Inferior parietal cortex (tissue), 1 donor: Measurements from ENCODE around the gene UGT1A9.

Source experiments
- DNase-seq: peaks from one replicate; pipeline ENCODE4 v3.0.0-alpha.2; 2016; ENCODE audit errors: extremely low spot score

Gene UGT1A9

DNA sequence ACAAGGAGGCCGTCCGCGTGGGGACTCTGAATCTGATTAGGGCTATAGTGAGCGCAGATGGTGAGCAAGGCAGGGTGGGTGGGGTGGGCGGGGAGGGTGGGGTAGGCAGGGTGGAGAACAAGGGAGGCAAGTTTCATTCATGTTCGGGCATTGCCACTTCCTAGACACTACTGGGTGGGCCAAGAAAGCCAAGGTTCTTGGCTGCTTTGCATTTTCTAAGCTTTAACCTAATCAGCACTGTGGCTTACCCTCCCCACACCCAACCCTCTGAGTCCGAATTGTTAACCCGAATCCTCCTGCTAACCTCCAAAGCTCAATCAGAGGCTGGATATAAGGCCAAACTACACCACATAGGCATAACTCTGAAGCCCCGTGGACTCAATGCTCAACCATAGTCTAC lies 124.6 kb downstream of the UGT1A9 start:
- DNase-seq = no peak

DNA sequence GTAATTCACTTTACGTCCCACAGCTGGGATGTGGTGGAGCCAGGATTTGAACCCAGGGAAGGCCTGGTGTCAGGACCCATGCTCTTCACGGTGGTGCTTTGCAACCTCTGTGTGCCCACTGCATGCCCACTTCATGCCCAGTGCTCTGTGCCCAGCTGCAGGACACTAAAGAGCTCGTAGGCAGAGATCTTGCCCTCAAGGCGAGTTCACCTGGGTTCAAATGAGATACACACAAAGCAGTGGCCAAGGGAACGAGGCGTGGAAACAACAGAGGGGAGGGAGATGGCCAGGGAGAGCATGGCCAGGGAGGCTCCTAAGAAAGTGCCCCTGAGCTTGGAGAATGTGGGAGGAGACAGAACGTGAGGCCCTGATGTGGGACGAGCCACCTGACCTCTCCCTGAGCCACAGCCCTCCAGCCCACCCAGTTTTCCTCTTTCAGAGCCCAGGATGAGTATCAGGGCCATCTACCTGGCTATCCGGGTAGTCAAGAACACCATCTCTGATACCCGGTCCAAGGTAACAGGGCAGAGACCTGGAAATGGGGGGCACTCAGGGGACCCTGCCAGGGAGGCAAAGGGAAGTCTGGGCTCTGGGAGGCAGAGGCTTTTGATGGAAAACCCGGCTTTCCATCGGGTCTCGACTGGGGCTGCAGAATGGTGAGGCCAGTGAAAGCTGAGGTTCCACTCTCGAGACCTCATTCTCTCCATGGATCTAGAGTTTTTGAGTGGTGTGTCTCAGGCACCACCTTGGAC lies 126.8 kb downstream of the UGT1A9 start:
- no peak for DNase-seq

DNA sequence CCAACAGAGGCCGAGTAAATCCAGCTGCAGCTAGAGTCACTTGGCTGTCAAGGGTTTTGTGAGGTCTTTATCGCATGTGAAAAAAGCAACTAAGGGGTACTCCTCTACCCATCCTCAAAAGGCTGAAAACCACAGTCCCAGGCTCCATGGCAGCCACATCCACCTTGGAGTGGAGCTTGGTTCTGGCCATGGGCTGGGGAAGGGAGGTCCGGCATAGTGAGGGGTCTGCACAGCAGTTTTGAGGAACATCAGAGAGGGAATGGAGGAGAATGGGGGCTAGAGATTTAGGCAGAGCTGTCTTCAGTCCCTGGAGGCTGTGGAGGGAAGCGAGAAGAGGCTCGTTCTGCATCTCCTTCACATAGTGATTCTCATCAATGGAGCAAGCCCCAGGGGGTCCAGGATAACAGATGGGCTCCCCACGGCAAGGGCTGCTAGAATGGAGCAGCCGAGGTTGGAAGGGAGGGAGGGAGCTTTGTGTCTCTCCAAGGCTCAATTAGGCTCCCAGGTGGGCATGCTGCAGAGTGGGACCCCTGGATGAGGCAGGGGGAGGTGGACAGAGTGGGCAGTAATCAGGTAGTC lies 127.5 kb downstream of the UGT1A9 start:
- DNase-seq = no peak

DNA sequence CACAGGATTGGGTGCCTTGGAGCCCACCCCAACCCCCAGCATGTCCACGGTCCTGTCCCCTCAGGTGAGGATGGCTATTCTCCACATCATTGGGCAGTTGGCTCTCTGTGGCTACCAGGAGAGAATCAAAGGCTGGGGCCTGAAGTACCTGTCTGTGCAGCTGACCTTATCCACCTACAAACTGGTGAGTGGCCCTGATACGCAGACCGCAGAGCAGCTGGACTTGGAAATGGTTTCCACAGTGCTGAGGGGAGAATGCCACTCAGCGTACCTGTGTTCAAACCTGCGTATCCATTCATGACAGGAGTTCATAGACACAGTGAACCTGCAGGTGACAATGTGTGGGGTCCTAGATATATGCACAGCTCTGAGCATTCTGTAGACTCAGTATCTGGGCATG lies 128.0 kb downstream of the UGT1A9 start:
- DNase-seq = no peak

DNA sequence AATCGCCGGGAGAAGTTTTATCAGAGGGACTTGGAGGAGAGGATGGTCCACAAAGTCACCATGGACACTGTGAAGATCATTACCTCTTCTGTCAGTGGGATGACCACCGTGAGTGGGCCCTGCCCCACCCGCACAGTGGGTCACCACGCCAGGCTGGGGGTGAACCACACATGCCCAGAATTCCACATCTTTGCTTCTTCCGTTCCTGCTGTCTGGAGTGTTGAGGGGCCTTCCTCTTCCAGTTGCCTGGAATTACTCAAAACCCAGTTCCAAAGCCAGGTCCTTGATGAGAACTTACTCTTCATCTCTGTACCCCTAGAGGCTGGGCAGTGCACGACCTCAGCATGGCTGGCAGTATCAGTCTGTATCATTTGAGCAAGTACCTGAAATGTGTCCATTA lies 128.5 kb downstream of the UGT1A9 start:
- DNase-seq = no peak

DNA sequence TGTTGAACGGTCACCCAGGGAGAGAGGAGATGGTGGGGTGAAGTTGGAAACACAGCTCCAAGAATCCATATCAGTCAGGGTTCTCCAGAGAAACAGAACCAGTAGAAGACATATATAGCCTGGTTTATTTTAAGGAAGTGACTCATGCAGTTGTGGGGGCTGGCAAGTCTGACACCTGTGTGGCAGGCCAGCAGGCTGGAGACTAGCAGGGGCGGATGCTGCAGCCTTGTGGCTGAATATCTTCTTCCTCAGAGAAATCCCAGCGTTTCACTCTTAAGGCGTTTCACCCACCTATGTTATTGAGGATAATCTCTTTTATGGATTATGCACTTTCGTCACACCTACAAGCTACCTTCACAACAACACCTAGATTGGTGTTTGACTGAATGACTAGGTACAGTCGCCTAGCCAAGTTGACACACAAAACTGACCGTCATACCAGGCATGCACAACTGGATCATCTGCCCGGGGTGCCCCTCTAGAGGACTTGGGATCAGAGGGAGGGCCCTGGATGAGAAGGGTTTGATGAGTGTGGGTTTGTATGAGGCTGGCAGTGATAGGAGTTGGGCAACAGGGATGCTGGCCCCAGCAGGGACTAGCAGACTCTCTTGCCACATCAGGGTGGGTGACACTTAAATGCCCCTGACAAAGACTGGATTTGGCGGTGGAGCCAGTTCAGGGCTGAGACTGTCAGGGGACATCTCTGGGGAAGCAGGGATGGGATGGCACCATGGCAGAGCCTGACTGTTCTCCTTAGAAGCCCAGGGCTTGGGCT lies 129.8 kb downstream of the UGT1A9 start:
- DNase-seq = peak; percentile 17

DNA sequence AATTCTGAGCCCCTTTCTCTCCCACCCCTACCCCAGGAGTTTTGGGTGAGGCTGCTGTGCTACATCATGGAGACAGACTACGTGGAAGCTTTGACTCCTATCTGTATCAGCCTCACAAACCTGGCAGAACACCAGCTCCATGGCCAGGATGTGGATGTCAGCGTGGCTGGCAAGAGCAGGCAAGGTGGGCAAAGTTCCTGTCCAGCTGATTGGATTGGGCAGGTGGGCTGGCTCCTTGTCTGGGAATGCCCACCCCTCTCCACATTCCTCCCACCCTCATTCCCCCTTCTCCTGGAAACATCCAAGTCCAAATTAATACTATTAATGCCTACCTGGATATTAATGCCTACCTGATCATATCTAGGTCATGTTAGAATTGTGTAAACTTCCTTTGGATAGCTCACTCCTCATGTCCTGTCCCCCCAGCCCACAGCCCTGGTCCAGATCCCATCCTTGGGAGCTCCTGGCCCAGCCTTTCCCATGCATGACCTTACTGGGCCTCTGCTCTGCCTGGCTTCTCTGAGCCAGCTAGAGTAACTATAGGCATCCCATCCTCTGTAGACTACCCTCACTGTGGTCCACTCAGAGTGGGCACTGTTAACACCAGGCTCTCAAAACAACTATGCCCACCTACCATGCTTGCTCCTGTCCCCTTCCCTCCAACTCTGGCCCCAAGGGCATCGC lies 130.6 kb downstream of the UGT1A9 start:
- DNase-seq = no peak

DNA sequence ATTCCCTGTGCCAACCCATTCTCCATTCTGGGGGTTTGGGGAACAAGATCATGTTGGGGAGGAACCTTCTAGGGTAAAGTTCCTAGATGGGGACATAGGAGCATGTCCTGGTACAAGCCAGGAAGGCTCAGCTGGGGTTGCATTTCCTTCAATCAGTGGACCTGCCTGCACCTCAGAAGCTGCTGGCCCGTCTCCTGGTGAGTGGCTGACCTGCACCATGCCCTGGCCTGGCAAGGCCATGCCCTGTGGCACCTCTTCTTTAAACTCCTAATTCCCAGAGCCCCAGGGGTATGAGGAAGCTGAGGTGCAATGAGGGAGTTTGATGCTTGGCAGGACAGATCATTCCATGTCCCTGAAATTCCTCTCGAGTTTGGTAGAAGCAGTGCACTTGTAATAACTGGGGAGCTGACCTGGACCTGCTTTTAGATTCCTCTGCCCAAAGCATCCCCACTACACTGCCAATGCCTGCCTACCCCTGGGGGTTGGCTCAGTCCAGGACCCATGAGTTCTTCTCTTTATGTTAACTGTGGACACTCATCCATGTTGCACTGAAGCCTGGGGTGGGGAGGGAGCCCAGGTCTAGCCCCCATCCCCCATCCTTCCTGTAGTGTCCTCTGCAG lies 131.7 kb downstream of the UGT1A9 start:
- no peak for DNase-seq

DNA sequence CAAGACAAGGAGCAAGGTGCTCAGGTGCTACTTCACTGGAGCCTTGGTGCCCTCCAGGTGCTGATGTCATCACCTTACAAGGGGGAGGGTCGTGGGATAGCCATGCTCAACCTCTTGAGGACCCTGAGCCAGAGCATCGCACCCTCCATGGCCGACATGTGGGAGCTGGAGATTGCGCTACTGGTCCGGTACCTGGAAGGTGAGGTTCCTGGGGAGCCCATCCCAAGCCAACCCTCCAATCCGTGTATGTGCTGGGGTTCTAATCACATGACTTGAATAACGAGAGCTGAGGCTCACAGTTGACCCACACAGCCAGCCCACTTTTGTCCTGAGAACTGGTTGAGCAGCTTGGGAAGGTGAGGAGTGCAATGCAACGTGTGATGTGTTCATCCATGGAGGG lies 132.3 kb downstream of the UGT1A9 start:
- no peak for DNase-seq

DNA sequence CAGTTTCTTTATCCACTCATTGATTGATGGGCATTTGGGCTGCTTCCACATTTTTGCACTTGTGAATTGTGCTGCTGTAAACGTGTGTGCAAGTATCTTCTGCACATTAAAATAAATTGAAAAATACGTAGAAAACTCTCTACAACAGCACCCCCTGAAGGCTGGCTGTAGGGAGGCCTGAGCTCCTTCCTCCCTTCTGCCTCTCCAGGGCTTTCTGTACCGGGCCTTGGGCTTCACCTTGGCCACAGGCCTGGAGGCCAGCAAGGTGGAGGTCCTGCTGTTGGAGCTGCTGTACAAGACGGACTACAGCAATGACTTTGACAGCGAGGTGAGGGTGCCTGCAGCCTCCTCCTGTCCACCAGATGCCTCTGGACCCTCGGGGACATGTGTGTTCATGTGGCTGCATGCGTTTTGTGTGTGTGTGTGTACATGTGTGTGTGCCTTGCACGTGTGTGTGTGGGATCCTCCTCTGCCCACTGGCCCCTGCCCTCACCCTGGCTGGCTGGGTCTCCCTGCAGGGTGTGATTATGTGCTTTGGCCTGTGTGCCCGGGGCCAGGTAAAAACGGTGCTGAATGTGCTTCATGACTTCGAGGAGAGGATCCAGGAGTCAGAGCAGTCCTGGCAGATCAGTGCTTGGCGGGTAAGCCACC lies 135.6 kb downstream of the UGT1A9 start:
- no peak for DNase-seq

DNA sequence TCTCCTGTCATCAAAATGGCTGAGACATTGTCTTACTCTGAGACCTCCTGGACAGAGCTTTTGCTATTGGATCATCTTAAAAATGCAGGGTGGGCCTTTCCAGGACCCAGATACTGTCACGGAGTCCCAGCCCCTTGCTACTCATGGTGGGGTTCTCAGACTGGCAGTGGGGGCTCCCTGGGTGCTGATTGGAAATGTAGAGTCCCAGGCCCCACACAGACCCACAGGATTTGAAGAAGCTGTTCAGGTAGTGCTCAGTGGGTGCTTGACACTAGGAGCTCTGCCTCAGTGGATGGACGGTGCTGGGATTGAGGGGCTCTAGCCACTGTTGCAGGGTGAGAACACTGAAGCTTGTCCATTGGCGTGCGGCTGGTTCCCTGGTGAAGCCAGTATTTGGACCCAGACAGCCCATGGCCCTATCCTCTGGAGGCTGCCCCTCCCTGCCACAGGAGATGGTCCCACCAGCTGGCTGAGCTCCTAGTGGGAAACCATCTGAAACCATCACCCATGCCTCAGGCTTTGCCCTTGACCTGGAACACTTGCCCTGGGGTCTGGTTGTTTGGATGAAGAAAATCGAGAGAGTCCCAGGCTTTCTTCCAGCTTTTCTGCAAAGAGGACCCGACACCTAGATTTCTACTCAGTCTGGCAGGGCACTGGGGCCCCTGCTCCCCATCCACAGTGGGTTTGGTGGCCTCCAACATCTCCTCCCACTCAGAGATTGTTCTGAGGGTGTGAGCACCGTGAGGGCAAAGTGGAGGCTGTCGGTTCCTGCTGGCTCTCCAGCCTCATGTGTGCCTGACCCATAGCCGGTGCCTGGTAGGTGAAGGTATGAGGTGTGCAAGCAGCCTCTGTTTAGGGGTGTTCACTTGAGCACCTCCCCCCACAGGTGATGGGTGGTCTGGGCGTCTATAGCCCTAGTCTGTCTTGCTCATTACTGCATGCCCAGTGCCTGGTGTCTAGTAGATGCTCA lies 136.6 kb downstream of the UGT1A9 start:
- DNase-seq = no peak

DNA sequence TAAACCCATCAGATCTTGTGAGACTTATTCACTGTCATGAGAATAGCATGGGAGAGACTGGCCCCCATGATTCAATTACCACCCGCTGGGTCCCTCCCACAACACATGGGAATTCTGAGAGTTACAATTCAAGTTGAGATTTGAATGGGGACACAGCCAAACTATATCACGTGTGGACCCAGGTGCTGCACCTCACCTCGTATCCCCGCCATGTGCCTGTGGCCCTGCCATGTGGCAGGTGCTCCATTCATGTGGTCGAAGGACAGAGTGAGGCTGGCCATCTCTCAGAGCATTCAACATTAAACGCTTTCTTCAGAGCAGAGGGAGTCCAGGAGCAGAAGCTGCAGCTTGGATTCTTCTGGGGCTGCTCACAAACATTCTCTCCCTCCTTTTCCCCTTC lies 138.7 kb downstream of the UGT1A9 start:
- DNase-seq = no peak

DNA sequence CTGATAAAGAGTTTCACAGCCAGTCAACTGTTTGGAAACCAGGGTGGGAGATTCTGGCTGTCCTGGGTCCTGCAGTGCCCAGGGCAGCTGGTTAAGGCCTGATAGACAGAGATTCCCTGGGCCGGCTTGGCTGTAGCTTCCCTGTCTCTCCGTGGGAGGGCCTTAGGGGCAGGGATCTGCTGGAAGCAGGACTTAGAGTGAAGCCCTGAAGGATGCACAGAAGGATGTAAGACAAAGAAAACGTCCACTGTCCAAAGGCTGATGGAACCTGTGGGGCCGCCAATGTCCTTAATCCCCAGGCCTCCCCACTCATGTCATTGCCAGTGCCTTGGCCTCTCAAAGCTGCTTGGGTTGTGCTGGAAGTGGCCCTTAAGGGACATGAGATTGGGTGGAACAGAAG lies 139.4 kb downstream of the UGT1A9 start:
- DNase-seq = no peak

DNA sequence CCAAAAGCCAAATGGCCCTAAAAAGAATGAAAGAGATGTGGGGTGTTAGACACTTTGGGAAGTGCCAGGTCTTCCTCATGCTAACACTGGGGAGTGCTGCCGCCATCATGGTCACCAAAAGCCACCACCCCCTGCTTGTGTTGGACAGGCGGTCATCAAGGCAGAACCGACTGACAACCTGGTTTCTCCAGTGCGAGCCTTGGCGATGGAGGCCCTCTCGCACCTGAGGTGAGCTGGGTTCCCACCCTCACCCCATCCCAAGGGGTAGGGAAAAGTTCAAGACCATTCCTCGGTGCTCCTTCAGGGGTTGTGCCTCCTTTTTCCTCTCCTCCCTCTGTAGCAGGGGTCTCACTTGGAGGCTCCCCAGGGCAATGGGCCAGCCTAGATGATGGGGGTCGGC lies 140.0 kb downstream of the UGT1A9 start:
- no peak for DNase-seq

DNA sequence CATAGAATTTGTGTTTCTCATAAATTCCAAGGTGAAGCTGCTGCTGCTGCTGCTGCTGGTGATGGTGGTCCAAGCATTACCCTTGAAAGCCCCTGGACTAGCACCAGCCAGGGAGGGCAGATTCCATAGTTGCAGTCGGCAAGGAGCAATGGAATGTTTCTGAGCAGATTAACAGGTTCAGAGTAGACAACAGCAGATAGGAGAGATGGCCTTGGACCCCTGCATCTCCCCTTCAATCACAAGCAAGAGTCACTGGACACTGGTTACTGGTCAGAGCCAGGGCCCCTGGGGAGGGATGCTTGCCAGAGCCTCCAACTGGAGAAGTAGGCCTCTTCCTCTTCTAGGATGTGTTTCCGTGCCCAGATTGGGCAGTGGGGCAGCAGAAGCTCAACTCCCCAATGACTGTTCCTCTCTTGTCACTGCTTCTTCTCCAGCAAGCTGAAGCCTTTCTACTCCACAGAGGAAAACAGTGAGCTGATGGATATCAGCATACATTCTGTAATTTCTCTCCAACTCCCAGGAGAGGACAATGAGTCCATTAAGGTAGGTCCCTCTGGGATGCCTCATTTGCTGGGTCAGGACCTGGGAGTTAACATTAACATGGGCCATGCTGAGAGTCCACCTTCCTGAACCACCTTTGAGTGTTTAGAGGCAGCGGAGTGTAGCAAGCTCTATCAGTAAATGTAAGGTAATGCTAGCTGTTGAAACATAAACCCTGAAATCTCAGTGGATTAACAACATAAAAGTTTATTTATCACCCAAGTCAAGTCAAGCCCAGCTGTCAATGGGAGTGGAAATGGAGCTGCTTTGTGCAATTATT lies 141.7 kb downstream of the UGT1A9 start:
- no peak for DNase-seq

DNA sequence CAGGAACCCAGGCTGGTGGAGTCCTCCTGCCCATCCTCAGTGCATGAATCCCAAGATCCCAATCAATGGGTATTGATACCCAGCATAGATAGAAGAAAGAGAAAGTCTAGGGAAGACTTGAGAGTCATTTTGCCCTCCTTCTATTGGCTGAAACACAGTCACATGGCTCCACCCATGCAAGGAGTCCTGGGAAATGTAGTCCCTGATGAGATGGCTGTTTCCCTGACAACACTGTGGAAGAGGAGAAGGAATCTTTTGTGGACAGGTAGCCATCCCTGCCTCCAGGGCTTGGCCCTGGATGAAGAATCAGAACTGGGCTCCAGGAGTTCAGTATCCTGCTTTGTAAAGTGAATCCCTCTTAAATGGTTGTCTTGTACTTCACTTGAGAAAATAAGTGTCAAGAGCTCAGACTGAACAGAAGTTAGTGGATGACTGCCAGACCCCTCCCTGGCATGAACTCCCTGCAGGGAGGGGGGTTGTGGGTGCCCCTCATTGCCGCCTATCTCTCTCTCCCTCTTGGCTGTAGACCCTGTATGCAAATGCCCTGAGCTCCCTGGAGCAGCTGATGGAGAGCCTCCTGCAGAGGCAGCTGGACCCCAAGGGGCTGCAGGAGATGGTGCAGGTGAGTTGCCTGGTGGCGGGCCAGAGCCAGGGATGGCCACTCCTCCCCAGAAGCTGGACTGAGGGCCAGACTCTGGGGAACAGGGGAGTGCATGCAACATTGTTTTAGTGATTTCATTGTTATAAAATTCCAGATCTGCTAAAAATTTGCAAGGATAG lies 142.5 kb downstream of the UGT1A9 start:
- DNase-seq = no peak

DNA sequence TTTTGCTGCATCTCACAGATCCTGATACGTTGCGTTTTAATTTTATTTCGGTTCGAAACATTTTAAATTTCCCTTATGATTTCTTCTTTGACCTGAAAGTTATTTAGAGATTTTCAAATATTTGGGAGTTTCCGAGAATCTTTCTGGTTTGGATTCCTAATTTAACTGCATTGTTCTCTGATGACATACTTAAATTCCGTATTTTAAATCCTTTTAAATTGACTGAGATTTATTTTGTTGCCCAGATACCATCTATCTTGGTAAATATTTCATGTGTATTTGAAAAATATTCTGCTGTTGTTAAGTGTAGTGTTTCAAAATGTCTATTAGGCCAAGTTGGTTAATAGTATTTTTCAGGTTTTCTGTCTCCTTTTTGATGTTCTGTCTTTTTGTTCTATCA lies 144.2 kb downstream of the UGT1A9 start:
- DNase-seq = no peak

DNA sequence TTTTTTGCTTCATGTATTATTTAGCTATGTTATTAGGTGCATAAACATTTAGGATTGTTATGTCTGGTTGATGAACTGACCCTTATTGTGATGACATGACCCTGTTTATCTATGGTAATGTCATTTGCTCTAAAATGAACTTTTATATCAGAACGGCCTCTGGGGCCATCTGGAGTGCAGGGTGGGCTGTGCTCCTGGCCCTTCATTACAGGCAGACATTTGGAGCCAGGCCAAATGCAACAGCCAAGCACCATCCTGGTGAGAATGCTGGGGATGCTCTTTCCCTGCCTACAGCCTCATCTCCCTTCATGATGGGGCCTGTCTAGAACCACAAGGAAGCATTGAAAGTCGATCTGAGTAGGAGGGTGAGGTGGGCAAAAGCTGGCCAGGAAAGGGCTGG lies 144.6 kb downstream of the UGT1A9 start:
- DNase-seq = no peak

DNA sequence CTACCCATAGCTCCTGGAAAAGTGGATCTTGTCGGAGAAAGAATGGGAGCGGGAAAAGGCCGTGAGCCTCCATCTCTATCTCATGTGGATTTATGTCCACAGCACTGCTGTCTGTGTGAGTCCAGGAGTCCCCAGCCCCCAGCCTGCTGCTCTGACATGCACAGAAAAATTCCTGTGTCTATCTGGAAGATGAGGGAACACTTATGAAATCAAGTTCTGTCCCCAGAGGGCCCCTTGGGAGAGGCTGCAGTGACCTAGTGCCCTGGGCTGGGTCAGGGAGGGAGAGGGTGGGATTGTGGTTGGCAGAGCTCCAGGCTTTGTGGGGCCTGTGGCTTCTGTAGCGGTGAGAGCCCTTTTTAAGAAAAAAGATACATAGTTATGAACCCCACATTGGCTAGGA lies 145.1 kb downstream of the UGT1A9 start:
- DNase-seq = no peak
